GM21717 (cell line): ENCODE data around the gene LENG8.
"Not testable (repeated sequence)": the region's sequence is repeated elsewhere in the genome, so short reads cannot be mapped to it uniquely, and the experiment has no call there.

Experiments
- ATAC-seq: cut with Tn5 transposase; IDR thresholded peaks from one replicate; pipeline ENCODE4 v1.9.1; 2021; ENCODE audit warnings: mild to moderate bottlenecking, moderate library complexity; ENCODE audit not compliant: unreplicated experiment

Gene LENG8

DNA sequence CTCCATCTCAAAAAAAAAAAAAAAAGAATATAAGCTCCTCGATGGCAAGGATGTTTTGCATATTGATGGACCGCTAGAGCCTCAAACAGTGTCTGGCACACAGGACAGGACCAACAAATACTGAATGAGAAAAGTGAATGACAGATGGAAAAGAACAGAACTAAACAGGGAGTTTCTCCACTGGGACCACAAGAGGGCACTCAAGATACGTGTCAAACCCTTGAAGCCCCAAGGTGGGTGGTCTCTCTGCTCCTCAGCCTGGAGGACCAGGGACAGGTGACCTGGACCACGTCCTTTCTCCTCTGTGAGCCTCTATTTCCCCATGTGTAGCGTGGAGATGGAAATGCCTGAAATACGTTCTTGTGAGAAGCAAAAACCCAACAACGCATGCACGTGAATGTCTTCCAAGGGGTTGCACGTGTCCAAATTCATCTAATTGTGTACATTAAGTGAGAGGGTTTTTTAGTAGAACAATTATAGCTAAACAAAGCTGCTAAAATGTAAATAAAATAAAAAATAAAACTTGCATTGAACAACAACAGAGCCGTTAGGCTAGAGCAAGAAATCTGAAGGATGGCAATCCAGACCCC is 29.8 kb downstream of the LENG8 start:
- no peak for ATAC-seq

DNA sequence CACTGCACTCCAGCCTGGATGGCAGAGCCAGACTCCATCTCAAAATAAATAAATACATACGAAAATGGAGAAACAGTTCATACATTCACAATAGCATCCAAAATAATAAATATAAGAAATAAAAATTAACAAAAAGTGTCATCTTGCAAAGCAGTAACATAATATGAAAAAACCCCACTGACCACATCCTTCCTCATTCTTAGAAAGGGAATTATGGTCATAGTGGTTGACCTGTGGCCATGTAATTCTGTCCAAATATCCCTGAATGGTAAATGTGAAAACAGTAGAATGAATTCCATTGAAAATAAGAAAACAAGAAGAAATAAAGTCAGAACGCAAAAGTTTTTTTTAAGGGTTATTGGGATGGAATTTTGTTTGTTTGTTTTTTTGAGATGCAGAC is 31.1 kb downstream of the LENG8 start:
- ATAC-seq = no peak

DNA sequence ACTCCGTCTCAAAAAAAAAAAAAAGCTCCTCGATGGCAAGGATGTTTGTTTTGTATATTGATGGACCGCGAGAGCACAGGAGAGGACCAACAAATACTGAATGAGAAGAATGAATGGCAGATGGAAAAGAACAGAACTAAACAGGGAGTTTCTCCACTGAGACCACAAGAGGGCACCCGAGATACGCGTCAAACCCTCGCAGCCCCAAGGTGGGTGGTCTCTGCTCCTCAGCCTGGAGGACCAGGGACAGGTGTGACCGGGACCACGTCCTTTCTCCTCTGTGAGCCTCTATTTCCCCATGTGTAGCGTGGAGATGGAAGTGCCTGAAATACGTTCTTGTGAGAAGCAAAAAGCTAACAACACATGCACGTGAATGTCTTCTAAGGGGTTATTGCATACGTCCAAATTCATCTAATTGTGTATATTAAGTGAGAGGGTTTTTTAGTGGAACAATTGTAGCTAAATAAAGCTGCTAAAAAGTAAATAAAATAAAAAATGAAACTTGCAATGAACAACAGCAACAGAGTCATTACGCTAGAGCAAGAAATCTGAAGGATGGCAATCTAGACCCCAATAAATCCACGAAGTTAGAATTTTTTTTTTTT is 32.4 kb downstream of the LENG8 start:
- ATAC-seq = no peak

DNA sequence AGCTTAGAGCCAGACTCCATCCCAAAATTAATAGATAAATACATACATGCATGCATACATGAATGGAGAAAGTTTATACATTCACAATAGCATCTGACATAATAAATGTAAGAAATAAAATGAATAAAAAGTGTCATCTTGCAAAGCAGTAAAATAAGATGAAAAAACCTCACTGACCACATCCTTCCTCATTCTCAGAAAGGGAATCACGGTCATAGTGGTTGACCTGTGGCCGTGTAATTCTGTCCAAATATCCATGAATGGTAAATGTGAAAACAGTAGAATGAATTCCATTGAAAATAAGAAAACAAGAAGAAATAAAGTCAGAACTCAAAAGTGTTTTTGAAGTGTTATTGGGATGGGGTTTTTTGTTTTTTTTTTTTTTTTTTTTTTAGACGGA is 33.9 kb downstream of the LENG8 start:
- no peak for ATAC-seq

DNA sequence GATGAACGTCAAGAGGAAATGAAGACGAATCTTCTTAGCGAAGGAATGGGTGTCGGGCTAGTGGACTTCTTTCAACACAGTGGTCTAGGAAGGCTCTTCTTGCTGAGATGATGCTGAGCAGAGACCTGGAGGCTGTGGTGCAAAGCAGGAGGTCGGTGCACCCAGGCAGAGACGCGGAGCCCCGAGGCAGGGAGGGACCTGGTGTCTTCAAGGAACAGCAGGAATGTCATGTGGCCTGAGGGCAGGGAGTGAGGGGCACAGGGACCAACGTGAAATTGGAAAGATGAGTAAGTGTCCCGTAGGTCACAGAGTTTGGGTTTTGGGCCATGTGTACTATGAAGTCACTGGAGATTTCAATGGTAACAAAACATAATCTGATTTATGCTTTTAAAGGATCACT is 35.5 kb downstream of the LENG8 start:
- no peak for ATAC-seq

DNA sequence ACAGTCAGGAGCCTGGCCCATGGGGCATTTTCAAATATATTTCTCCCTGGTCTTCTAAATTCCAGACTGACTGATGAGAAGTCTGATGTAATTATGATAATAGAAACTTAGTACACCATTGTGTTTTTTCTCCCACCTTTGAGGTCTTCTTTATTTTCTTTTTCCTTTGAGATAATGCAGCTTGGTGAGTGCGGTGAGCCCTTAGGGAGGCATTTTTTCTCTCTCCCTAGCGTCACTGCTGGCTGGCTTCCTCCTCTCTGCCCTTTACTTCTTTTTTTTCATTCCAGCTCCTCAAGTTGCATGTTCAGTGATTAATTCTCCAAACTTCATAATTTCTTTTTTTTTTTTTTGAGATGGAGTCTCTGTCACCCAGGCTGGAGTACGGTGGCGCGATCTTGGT is 36.9 kb downstream of the LENG8 start:
- no peak for ATAC-seq

DNA sequence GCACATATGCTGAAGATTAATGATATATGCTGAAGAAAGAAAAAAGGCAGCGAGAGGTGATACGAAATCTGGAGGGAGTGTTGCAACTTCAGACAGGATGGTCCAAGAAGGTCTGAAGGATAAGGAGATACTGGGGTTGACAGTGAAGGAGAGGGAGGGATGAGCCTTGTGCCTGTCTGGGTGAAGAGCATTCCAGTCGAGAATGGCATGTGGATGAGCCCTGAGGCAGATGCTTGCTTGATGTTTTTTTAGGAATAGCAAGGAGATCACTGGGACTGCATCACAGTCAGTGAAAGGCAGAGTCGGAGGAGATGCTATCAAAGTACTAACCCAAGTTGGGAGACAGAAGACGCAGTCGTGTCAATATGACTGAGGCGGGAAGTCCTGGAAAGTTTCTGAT is 40.3 kb downstream of the LENG8 start:
- ATAC-seq = no peak

DNA sequence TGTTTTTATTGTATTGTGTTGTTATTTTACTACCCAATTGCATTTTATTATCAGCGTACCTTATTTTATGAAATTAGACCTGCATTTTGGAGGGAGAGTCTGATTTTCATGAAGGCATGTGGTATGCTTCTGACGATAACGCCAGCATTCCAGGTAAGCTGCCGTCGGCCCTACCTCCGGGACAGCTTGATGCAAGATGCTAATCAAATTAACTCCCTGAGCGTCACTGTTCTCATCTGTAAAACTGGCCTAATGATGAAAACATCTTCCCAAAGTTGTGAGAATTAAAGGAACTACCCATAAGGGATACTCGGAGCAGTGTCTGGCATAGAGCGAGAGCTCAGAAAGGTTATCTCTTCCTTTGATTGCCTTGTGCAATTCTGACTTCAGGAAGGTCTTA is 40.8 kb downstream of the LENG8 start:
- no peak for ATAC-seq

DNA sequence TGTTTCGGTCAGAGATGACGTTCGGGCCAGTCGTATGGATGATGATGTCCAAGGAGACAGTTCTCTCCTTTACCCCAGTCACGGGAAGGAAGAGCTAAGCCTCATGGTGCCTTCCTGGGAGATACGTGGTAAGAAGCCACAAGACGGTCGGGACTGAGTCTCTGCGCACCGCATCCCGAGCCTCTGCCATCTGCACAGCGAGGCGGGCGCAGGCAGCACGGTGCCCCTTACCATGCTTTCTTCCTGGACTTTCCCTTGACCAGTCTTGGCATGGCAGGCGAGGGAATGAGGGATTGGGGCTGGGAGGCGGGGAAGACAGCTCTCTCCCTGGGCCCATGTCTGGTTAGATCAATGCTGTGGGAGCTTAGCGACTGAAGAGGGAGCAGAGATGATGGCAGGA is 43.6 kb downstream of the LENG8 start:
- ATAC-seq = no peak

DNA sequence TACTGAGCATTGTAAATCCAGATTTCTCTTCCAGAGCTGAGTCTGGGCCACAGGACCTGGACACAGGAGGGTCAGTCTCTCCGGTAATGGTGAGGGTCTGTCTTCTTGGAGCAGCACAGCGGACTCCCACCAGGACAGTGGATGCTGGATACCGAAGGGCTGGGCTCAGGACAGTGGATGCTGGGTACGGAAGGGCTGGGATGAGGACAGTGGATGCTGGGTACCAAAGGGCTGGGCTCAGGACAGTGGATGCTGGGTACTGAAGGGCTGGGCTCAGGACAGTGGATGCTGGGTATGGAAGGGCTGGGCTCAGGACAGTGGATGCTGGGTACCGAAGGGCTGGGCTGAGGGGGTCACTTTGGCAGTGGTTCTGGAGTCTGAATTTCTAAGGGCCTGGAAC is 44.1 kb downstream of the LENG8 start:
- not testable (repeated sequence) for ATAC-seq

DNA sequence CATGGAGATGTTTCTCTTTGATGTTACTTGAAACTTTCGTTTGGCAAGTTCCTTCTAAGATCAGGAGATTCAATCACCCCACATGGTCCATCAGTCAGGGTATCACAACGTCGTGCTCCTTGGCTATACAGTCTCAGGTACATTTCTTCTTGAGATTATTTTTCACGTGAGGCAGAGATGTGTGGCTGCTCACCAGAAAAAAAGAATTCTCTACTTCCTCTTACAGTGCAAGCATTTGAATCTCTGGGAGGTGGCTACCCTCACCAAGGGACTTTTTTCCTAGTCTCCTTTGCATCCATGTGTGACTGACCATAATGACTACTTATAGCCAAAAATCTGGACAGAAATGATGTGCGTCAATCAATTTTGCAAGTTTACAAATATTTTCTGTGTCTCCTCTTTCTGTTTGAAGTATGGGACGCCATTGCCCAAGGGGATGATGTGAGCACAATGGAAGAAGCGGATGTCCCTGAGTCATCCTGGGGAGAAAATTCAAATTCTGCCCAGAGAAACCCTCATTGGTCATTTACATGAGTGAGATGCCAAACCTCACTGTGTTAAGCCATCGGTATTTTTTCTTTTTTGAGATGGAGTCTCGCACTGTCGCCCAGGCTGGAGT is 45.1 kb downstream of the LENG8 start:
- ATAC-seq = no peak

DNA sequence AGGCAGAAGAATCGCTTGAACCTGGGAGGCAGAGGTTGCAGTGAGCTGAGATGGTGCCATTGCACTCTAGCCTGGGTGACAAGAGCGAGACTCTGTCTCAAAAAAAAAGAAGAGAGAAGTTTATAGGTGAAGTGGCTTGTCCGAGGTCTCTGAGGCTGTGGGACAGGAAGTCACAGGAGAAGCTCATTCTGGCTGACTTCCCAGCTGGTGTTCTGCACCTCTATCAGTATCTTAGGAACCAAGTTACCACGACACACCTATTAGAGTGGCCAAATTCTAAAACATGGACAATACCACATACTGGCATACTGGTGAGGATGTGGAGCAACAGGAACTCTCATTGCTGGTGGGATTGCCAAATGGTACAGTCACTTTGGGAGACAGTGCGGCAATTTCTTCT is 46.3 kb downstream of the LENG8 start:
- not testable (repeated sequence) for ATAC-seq

DNA sequence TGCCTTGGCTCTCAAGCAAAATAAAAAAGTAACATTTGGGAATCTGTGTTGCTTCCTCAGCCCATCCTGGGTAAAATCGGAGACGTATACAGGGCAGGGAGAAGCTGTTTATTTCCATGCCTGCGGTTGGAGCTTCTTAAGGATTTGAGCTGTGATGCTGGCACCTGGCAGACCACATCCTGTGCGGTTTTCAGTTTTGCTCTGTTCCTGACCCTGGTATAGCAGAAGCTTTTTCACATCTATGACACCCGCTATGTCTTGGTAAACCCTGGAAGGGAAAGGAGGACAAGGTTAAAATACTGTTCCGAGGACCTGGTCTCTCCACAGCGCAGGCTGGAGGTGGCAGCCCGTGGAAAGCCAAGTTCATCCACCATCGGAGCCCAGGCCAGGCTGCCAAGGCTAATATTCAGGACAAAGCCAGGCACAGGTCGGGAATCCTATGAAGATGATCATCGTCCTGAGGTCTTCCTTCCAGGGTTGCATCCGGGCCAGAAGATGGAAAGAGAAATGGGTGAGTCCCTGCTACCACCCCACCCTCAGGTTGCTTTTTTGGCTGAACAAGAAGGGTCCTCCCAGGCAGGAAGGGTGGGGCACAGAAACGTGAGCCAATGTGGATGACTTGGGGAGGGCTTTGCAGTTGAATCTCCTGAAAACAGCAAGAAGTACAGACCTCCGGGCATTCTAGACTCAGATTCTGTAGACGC is 48.9 kb downstream of the LENG8 start:
- not testable (repeated sequence) for ATAC-seq

DNA sequence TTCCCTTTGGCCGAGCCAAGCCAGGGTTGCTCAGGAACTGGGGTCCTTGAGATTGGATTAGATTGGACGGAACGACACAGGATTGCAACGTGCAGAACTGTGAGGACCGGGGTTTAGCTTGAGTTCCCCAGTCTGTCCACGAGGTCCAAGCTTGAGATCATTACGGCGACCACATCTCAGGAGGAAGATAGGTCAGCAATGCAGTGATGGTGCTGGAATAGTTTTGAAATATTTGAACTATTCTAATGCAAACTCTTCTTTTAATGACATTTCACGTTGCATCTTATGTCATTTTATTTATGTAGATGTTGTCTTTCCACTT is 49.4 kb downstream of the LENG8 start:
- ATAC-seq = not testable (repeated sequence)

DNA sequence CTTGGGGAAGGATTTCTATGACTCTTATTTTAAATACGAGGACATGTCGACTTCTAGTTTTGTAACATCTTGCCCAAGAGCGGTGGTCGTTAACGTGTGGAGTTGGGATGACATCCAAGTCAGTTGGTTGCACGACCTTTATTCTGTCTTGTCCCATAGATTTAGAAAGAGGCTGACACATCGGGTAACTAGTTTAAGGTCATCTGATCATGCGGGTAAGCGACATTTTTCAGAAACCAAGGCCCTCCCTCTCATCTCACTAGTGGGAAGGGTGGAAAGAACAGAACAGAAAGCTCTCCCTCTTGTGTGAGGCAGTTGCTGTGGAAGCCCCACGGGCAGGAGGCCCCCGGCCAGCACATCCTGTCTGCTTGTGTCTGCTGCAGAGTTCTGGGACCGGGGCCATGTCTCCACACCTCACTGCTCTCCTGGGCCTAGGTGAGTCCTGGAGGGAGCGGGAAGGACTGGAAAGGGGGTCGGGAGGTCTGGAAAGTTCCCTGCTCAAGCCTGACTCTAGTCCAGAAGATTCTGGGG is 53.6 kb downstream of the LENG8 start, which contains the start of gene LAIR2:
Gene LAIR2, plus strand, starts transcription at position 314 of the 531 bp plus-strand sequence. Its CDS starts 88 bp downstream, at position 402.
- ATAC-seq = no peak

DNA sequence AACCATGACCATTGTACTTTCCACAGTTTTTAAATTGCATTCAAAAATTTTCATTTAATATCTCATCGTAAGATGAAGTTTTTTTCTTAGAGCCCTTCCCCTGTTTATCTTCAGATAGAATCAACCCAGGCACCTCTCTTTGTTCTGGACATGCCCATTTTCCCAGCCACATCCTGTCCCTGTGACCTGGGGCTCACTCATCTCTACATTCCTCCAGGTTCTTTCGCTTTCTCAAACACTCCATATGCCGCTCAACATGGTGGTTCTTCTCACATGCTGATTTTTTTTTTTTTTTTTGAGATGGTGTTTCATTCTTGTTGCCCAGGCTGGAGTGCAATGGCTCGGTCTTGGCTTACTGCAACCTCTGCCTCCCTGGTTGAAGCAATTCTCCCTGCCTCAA is 56.5 kb downstream of the LENG8 start:
- not testable (repeated sequence) for ATAC-seq

DNA sequence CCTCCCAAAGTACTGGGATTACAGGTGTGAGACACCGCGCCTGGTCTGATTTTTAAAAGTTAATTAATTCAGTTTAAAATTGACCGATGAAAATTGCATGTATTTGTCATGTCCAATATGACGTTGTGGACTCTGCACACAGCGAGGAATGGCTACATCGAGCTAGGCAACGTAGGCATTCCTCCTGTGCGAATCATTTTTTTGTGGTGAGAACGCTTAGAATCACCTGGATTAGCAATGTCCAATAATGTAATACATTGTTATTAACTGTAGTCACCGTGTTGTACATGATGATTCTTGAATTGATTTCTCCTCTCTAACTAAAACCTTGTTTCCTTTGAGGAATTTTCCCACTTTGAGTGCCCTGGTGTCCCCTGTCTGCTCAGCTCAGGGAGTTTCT is 57.1 kb downstream of the LENG8 start:
- no peak for ATAC-seq

DNA sequence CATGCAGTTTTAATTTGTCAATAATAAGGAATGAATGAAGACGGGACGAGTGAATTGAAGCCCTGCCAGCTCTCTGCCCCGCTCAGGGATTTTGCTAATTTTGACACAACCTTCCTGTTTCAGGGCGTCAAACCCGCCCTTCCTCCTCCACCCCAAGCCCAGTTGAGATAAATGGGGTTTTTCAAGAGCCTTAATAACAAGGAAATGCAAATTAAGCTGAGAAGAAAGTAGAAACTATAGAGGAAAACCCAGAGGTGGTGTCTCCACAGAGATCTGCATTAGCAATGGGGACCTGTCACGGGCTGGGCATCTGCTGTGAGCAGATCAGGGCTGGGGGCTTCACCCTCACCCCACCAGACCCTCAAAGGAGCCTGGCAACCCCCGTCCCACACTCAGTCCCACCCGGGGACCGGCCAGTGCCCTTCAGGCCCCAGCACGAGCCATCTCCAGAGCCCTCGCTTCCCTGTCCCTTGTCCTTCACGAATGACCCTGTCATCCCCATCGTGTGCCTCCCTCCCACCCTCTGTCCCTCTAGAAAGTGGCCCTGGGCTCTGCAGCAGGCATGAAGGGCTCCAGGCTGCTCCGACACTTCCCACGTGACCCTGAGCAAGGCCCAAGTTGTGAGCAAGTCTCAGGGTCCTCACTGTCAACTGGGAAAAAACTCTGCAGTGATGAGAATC is 58.2 kb downstream of the LENG8 start:
- not testable (repeated sequence) for ATAC-seq

DNA sequence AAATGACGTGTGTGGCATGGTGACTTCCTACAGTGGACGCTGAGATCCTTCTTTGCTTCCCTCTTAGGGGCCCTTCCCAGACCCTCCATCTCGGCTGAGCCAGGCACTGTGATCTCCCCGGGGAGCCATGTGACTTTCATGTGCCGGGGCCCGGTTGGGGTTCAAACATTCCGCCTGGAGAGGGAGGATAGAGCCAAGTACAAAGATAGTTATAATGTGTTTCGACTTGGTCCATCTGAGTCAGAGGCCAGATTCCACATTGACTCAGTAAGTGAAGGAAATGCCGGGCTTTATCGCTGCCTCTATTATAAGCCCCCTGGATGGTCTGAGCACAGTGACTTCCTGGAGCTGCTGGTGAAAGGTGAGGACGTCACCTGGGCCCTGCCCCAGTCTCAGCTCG is 58.8 kb downstream of the LENG8 start:
- ATAC-seq = no peak

DNA sequence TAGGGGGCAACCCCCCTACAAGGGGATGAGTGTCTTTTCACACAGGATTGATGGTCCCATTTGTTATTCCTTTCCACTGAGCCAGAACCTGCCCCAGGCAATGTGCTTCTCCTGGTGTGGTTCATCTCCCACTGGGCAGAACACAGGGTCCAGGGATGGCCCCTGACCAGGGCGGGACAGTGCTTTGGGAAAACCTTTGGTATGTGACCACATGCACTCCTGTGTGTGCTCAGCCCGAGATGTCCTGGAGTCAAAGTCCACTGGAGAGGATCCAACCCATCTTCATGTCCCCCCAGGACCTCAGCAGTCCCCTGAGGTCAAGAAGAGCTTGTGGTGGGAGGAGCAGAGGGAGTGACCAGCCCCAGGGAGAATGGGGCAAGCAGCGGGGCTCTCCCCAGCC is 59.5 kb downstream of the LENG8 start:
- not testable (repeated sequence) for ATAC-seq
